HG02678 (cell line): ENCODE results near the gene NDUFS8.

Experiments used
- ATAC-seq: cut with Tn5 transposase; IDR thresholded peaks from one replicate; pipeline ENCODE4 v1.9.1; 2021; ENCODE audit warnings: mild to moderate bottlenecking, moderate library complexity; ENCODE audit not compliant: unreplicated experiment

Gene NDUFS8

DNA sequence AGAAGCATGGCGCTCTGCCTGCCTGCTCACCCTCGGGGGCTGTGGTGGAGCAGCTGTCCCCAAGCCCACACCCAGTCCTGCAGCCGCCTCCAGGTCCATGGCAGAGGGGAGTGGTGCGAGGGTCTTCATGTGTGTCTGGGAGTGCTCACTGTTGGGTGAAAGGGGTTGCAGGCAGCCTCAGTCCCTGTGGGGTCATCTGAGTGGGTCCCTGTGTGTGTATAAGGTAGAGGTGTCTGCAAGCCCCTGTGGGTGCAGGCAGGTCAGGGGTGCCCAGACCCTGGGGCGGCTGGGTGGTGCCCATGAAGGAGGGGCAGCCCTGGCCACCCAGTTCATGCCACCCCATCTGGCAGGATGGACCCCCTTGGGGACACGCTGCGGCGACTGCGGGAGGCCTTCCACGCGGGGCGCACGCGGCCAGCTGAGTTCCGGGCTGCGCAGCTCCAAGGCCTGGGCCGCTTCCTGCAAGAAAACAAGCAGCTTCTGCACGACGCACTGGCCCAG is 15.5 kb upstream of the NDUFS8 start:
- ATAC-seq = no peak

DNA sequence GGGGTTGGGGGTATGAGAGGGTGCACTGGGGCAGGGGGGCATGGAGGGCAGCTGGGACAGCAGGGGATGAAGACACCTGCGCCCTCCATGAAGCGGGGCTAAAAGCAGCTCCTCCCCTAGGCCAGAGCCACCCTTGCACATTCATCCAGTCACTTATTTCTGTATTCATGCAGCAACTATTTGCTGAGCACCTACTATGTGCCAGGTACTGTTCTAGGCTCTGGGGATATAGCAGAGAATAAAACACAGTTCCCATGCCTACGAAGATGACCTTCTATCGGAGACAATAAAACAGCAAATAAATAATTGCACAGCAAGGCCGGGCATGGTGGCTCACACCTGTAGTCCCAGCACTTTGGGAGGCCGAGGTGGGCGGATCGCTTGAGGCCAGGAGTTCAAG is 15.0 kb upstream of the NDUFS8 start:
- ATAC-seq = no peak

DNA sequence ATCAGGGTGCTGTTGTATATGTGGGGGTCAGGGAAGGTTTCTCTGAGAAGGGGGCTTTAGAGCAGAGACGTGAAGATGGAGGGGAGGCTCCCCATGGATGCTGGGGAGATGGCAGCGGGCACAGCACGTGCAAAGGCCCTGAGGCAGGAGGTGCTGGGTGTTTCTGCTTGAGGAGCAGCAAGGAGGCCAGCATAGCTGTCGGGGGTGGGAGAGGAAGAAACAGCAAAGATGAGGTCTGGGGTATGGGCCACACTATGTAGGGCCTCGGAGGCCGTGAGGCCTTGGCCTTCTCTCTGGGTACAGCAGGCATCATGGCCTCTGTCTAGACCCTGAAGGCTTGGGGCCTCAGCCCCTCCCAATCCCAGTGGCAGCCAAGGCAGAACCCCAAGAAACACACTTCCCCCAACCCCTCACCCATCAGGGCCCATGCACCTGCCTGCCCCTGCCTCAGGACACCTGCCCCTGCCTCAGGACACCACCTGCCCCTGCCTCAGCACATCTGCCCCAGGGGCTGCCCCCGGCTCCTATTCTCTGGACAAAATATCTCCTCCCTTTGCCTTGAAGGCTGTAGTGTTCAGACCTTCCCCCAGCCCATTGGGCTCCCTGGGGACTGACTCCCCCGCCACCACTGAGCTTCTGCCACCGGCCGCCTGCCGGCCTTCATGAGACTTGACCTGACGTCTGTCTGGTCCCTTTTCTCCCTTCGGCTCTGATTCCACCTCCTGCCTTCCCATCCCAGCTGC is 14.1 kb upstream of the NDUFS8 start:
- no peak for ATAC-seq

DNA sequence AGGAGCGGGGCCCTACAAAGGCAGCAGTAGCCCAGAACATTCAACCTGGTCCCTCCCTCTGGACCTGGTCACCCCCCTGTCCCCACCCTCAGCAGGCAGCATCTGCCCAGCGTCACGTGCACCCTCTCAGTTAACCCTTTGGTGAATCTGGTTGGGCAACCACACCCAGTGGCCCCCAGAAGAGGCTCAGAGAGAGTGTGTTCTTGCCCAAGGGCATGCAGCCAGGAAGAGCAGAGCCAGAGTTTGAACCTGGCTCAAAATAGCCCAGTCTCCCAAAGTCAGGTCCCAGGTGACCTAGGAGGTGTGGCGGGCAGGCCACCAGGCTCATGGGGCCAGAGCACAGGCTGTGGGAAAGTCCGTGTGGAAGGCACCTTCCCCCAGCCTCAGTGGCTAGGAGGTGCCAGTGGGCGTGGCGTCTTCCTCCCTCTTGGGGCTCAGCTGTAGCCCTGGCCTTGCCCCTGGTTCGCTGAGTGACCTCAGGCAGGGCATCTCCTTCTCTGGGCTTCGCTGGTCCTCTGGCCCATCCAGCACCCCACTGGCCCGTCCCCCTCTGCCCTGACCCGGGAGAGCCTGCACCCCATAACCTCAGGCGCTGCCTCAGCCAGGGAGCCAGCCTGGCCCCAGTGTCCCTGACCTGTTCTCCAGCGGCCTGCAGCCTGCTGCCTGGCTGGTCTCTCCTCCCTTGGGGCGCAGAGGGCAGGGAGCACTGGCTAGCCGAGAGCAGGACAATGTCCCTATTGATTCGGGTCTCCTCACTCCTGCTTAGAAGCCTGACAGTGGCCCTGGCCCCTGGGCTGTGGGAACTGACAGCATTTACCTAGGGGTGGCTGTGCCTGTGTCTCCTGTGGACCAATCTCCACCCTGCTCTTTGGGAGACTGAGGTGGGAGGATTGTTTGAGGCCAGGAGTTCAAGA is 13.3 kb upstream of the NDUFS8 start:
- ATAC-seq = no peak

DNA sequence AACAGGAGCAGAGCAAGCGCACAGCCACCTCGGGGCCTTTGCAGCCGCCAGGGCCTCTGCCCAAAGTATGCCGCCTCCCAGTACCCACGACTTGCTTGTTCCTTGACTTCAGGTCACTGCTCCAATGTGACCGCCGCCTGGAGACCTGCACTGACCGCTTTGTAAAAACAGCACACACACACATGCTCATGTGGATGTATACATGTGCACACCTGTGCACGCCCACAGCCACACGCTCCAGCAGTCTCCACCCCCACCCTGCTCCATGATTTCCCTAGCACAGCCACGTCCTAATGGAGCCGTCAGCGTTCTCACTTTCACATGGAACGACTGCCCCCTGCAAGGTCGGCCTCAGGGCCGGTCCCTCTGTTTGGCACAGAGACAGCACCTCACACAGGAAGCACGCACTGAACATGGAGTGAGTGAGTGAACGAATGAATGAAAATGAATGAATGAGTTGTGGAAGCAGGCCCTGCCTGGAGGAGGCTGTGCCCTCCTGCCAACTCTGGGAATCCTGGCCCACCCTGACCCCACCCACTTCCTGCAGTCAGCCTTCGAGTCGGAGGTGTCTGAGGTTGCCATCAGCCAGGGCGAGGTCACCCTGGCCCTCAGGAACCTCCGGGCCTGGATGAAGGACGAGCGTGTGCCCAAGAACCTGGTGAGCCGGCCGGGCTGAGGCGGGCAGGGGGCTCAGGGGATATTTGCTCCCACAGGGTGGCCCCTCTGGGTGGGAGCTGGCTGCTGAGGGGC is 12.3 kb upstream of the NDUFS8 start:
- no peak for ATAC-seq

DNA sequence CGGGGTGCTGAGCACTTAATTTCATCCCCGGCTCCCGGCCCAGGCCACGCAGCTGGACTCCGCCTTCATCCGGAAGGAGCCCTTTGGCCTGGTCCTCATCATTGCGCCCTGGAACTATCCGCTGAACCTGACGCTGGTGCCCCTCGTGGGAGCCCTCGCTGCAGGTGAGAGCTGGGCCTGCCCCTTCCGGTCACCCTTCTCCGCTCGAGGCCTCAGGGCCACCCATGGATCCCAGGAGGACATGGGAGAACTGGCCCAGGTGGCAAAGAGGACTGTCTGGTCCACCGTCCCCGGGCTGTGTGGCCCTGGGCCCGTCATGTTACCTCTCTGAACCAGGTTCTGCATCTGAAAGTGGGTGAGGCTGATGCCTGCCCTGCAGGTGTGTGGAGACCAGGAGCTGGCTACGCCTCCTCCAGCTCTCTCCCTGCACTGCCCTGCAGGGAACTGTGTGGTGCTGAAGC is 11.7 kb upstream of the NDUFS8 start:
- ATAC-seq = no peak

DNA sequence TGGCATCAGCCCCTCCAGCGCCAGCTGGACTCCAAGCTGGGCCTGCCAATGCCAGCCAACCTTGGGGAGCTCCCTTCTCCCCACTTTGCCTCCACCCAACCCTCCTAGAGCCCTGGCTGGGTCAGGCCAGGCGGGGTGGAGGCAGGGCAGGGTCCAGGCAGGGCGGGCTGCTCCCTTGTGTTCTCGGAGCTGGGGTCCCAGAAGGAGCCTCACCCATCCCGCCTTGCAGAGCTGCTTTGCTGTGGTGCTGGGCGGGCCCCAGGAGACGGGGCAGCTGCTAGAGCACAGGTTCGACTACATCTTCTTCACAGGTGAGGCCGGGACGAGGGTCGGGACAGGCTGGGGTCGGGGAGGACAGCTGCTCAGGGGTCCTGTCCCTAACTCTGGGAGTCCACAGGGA is 11.0 kb upstream of the NDUFS8 start:
- no peak for ATAC-seq

DNA sequence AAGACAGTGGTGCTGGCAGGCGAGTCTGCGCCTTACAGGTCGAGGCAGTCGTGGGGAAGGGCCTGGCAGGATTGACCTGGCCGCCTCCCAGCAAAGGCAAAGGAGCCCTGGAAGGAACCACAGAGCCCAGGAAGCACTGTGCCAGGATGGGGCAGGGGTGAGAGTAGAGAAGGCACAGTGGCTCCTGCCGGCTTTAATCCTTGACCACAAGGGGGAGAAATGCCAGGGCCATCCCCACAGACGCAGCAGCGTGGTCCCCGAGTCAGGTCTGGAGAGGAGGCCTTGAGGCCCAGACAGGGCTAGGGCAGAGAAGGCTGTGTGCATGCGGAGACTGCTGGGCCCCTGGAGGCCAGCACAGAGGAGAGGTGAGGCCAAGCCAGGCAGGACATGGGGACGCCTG is 9.9 kb upstream of the NDUFS8 start:
- ATAC-seq = no peak

DNA sequence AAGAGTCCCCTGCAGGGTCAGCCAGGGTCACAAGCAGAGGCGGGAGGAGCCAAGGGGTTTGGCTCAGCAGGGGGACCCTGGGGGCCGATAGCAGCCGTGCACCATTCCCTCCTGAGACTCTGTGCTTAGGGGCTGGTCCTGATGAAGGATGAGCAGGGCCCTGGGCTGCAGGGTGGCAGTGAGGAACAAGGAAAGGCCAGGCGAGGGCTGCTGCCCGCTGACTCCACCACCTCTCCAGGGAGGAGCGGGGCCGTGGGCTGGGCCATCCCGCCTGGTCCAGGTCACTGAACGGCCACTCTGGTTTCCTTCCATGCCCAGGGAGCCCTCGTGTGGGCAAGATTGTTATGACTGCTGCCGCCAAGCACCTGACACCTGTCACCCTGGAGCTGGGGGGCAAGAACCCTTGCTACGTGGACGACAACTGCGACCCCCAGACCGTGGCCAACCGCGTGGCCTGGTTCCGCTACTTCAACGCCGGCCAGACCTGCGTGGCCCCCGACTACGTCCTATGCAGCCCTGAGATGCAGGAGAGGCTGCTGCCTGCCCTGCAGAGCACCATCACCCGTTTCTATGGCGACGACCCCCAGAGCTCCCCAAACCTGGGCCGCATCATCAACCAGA is 9.2 kb upstream of the NDUFS8 start:
- no peak for ATAC-seq

DNA sequence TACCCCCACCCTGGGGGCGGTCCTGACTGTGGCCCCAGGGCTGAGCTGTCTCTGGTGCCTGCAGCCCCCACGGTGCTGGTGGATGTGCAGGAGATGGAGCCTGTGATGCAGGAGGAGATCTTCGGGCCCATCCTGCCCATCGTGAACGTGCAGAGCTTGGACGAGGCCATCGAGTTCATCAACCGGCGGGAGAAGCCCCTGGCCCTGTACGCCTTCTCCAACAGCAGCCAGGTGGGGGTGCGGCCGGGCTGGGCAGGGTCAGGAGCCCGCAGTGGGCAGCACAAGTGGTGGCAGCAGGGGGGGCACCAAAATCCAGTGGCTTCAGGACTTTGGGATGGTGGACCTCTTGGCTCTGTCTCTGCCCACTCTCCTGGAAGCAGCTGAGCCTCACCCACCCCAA is 8.0 kb upstream of the NDUFS8 start:
- no peak for ATAC-seq

DNA sequence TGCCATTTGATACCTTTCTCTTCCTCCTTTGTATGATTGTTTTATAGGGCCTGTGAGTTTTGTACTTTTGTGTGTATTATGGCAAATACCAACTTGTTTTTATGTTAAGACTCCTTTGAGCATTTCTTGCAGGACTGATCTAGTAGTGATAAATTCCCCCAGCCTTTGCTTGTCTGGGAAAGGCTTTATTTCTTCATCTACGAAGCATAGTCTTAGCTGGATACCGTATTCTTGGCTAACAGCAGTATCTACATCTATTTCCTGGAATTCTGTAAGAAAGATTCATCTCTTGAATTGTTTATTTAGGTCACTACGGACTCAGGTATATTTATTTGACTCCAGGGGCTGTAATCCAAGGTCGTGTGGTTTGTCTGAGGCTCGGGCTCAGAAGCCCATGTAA is 6.0 kb upstream of the NDUFS8 start:
- ATAC-seq = no peak

DNA sequence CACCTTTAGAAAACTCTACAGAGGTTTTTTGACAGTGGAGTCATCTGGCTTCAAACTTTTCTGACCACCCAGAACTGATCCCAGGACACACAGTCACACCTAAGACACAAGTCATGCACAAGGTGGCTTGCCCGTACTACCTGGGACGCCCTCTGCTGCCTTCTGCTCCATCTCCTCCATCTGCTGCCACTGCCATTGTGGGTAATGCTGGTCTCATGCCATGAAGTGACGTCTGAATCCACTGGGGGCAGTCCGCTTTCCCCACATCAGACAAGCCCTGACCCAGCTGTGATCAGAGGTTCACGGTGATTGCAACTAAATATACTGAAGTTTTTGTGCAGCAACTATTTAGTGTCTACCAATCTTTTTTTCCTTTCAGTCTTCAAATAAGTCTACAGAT is 5.4 kb upstream of the NDUFS8 start:
- ATAC-seq = no peak

DNA sequence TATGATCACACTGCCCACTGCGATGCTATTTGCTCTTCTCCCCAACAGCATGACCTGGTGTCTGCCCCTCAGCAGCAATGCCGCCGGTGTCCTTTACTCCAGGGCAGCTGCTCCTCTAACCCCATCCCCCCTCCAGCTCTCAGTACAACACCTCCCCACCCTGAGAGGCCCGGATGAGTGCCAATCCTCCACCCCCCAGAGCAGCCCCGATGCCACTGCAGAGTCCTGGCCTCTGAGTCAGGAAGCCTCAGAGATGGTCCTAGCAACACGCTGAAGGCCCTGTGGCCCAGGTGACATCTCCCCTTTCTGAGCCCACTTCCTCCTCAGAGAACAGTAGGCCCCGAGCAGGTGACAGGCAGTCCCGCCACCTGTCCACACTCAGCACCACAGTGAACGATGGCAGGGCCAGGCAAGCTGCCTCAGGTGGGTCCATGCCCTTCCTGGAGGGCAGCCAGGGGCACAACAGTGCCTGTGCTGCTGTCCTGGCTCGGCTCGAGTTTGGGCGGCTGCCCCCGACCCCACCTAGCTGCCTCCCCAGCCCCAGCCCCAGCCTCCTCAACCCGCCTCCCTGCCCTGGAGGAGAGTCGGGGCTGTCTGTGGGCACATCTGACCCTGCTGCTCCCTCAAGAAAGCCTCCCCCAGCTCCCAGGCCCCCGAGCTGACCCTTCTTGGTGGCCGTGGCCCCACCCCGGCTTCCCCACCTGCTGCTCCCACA is 3.9 kb upstream of the NDUFS8 start:
- ATAC-seq = no peak

DNA sequence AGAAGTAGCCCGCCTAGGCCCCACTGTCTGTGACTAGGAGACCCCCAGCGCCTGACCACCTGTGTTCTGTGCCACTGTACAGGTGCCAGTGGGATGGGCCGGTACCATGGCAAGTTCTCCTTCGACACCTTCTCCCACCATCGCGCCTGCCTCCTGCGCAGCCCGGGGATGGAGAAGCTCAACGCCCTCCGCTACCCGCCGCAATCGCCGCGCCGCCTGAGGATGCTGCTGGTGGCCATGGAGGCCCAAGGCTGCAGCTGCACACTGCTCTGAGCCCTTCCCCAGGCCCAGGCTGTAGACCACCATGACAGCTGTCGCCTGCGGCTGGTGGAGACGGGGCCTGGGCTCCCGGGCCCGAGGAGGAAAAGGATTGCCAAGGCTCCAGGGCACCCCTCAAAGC is 2.8 kb upstream of the NDUFS8 start:
- no peak for ATAC-seq

DNA sequence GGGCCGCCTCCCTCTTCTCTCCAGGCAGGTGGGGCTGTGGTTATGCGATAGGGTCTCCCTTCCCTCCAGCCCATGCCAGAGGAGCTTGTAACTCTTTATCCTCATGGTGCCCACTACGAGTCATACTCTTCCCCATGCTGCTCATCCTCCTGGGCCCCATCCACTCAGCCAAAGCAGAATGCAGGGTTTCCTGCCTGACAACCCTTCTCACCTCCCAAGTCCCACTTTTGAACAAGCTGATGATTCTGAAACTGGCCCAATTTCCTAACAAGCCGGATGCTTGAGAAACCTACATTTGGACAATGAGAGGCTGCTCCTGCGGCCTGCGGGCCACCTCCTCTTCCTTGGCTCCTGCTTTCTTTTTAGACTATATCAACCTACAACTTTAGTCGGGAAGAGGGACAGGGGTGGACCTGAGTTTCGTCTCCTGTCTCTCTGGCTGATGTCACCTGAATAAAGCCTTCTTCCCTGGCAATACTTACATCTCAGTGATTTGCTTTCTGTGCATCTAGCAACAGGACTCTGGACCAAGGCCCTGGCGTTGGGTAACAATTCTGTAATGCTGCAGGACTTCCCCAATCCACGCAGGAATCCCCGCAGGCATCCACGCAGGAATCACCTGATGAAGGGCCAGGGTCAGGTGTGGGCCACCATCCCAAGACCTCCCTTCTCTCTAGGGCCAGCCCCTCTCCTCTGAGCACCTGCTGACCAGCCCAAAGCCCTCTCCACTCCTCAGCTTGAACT is 1.5 kb upstream of the NDUFS8 start:
- no peak for ATAC-seq

DNA sequence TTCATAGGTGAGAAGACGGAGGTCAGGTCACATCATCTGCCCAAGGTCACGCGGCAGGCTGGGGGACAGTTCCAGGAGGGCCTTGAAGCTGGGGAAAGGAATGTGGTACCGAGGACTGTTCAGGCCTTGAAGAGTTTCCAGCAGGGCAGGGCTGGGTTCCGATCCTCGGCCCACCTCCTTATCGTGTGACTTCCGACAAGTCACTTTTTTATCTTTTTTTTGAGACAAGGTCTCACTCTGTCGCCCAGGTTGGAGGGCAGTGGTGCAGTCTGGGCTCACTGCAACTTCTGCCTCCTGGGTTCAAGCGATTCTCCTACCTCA is 623 bp downstream of the NDUFS8 start:
- ATAC-seq = no peak

DNA sequence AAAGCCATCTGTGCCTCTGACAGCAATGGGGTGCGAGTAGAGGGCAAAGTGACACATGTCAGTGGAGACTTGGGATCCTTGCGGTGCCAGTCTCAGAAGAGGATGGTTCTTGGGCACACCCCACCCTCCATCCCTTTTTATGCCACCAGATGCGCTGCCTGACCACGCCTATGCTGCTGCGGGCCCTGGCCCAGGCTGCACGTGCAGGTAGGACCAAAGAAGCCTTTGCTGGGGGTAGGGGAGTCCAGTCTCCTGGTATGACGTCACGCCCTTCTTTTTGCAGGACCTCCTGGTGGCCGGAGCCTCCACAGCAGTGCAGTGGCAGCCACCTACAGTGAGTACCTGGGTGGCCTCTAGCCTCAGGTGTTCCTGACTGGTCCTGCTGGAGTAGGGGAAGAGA is 1.5 kb downstream of the NDUFS8 start:
- ATAC-seq = no peak

DNA sequence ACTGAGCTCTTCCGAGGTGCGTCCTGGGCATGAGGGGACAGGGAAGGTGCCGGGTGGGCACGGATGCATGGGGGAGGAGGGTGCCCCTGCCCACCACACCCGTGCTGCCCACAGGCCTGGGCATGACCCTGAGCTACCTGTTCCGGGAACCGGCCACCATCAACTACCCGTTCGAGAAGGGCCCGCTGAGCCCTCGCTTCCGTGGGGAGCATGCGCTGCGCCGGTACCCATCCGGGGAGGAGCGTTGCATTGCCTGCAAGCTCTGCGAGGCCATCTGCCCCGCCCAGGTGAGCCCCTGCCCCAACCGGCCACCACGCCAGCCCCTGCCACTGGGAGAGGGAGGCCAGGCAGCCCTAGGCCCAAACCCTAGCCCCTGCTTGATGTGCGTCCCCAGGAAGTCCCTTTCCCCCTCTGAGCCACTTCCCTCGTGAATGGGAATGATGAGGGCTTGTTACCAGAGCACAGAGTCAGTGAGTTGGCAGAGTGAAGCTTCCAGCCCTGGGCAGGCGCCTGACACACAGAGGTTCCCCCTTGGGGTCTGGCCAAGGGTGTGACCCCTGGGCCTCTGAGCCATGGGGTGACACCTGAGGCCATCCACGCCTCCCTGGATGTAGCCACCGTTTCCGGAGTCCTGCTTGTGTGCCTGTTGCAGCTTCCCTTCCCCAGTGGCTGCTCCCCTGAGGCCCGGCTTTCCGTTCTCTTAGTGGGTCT is 2.7 kb downstream of the NDUFS8 start:
- ATAC-seq = no peak

DNA sequence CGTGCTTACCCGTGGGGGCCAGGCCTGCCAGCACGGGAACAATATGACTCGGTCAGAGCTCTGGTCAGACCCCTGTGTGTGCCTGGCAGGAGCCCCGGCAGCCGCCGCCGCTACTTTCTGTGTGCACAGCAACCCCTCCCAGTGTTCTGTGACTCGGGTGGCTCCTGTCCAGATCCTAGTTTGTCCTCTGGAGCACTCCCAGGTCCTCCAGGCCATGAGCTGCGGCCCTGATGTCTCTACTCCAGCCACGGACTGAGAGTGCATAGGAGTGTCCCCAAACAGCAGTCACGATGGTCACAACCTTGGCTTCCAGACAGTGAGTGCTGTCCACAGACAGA is 3.2 kb downstream of the NDUFS8 start:
- ATAC-seq = no peak
